Glomerular visceral epithelial cell (primary cell): Measurements from ENCODE around the gene VBP1.
"Not testable (repeated sequence)": the region's sequence is repeated elsewhere in the genome, so short reads cannot be mapped to it uniquely, and the experiment has no call there.

Source experiments
- DNase-seq: peaks from one replicate; pipeline ENCODE4 v3.0.0-alpha.2; 2016; ENCODE audit errors: extremely low spot score

The VBP1 gene

GRCh38 chrX:155263854-155264628, 47.8 kb downstream of the VBP1 start, which contains the start of gene RAB39B:
TSS of gene RAB39B (minus strand) at chrX:155264491. CDS start at chrX:155264288, 203 bp downstream.
- peak; percentile 59 for DNase-seq

GRCh38 chrX:155266439-155266838, 50.2 kb downstream of the VBP1 start:
- no peak for DNase-seq

- not testable (repeated sequence) for DNase-seq
These were observed 51.7 kb downstream of the VBP1 start for GRCh38 chrX:155267995-155268394.

- DNase-seq = no peak
These were observed 54.7 kb downstream of the VBP1 start for GRCh38 chrX:155270969-155271368.

- DNase-seq = no peak
These were observed 63.6 kb downstream of the VBP1 start for GRCh38 chrX:155279873-155280272.
